ENCODE data around the gene KYAT1.

KYAT1 gene

DNA sequence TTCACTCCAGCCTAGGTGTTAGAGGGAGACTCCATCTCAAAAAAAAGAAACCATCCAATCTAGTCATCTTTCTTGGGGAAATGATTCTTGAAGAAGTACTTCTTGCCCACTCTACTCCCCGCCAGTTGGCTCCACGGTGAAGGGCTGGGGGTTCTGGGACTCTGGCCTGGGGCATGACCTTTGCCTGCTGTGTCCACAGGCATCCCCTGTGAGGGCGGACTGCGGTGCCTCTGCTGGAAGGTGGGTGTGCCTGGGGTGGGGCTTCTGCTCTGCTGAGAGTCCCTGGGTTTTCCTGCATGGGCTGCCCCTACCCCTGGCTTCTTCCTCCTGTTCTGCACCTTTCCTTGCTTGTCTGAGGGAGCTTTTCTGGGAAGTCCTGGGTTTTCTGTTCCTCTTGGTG lies 91.2 kb downstream of the KYAT1 start:
- TF ChIP-seq, protein P1, sequence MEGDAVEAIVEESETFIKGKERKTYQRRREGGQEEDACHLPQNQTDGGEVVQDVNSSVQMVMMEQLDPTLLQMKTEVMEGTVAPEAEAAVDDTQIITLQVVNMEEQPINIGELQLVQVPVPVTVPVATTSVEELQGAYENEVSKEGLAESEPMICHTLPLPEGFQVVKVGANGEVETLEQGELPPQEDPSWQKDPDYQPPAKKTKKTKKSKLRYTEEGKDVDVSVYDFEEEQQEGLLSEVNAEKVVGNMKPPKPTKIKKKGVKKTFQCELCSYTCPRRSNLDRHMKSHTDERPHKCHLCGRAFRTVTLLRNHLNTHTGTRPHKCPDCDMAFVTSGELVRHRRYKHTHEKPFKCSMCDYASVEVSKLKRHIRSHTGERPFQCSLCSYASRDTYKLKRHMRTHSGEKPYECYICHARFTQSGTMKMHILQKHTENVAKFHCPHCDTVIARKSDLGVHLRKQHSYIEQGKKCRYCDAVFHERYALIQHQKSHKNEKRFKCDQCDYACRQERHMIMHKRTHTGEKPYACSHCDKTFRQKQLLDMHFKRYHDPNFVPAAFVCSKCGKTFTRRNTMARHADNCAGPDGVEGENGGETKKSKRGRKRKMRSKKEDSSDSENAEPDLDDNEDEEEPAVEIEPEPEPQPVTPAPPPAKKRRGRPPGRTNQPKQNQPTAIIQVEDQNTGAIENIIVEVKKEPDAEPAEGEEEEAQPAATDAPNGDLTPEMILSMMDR (IDR thresholded peaks at IDR 0.05; ENCODE audit: extremely low read depth, insufficient read depth, missing control alignments), result no peak
- in situ Hi-C loops (cut with MboI; ENCODE audit: low pct_unique_long_range_greater_than_20kb, low sequenced_read_pairs, unreplicated experiment), result no loop called here
- no peak for DNase-seq (ENCODE audit: low spot score)

GRCh38 chr9:128788445-128788844 lies 93.3 kb downstream of the KYAT1 start:
- DNase-seq (ENCODE audit: low spot score), result no peak
- TF ChIP-seq, protein P1 (IDR thresholded peaks at IDR 0.05; ENCODE audit: extremely low read depth, insufficient read depth, missing control alignments), result no peak
- in situ Hi-C loops (cut with MboI; ENCODE audit: low pct_unique_long_range_greater_than_20kb, low sequenced_read_pairs, unreplicated experiment), result no loop called here

DNA sequence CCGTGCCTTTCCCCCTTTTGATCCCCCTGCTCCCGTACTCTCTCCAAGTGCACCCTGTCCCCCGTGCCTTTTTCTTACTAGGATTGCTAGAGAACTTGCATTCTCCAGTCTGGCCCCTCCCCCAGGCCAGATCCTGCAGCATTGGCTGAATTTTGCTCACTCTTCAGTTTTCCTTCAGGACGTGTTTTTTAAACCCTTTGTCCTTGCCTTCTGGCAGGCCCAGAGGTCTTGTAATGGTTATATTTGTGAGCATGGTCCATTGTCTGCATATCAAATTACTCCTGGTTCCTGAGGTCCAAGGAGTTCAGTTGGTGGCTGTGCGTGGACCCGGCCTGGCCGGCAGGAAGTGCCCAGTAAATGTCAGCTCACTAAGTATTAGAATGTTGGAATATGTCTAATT lies 94.1 kb downstream of the KYAT1 start:
- TF ChIP-seq, protein P1 (IDR thresholded peaks at IDR 0.05; ENCODE audit: extremely low read depth, insufficient read depth, missing control alignments), result no peak
- in situ Hi-C loops (cut with MboI; ENCODE audit: low pct_unique_long_range_greater_than_20kb, low sequenced_read_pairs, unreplicated experiment), result no loop called here
- DNase-seq (ENCODE audit: low spot score), result no peak

GRCh38 chr9:128786681-128787601 lies 94.8 kb downstream of the KYAT1 start, which contains the start of gene TBC1D13:
TBC1D13 (plus strand) TSS chr9:128787253; CDS start chr9:128787354, 101 bp downstream.
- TF ChIP-seq, protein P1 (IDR thresholded peaks at IDR 0.05; ENCODE audit: extremely low read depth, insufficient read depth, missing control alignments), result no peak
- DNase-seq (ENCODE audit: low spot score), result peak; percentile 97
- in situ Hi-C loops (cut with MboI; ENCODE audit: low pct_unique_long_range_greater_than_20kb, low sequenced_read_pairs, unreplicated experiment), result no loop called here

GRCh38 chr9:128785427-128785826 lies 96.3 kb downstream of the KYAT1 start:
- in situ Hi-C loops (cut with MboI; ENCODE audit: low pct_unique_long_range_greater_than_20kb, low sequenced_read_pairs, unreplicated experiment), result no loop called here
- no peak for DNase-seq (ENCODE audit: low spot score)
- TF ChIP-seq, protein P1 (IDR thresholded peaks at IDR 0.05; ENCODE audit: extremely low read depth, insufficient read depth, missing control alignments), result no peak
